ENCODE measurements around the gene HSF5. TPM values are rescaled to one million over a fixed set of nuclear protein-coding genes. Genes with fewer than 3 reads are reported as not detected.

HSF5 gene
- total and polyA plus RNA-seq, 2 donors (not counting 1 experiment from before 2014, with no cell fraction given), result 2.2 to 5.1 TPM

GRCh38 chr17:58491510-58492045, 3.4 kb upstream of the HSF5 start:
- intact Hi-C loops (cut with micrococcal nuclease), result no loop called here
- TF ChIP-seq EZH2 (IDR thresholded peaks at IDR 0.05; ENCODE audit: borderline replicate concordance, insufficient read depth, low read depth, low read length, poor library complexity, severe bottlenecking) (no peak), CTCF (IDR thresholded peaks at IDR 0.05) (no peak)
- H3K36me3 ChIP-seq (replicated peaks in 1 of 2; ENCODE audit: control extremely low read depth in 1 of 2, control insufficient read depth in 1 of 2, extremely low read depth in 1 of 2, insufficient read depth in 2 of 2, low read length in 1 of 2), result peaks cover 7 to 60% of the 10 kb centered on the region in 2 experiments
- Mint-ChIP-seq H3K27ac (no peak overlapping the region), H3K9me3 (ENCODE audit: insufficient read depth) (no peaks in the 10 kb centered on the region), H3K4me3 (no peak overlapping the region), H3K27me3 (no peaks in the 10 kb centered on the region), H3K4me1 (peaks cover 9% of the 10 kb centered on the region)
- H3K27ac ChIP-seq (ENCODE audit: low read length in 2 of 2), result no peak overlapping the region
- ChIA-PET CTCF (no interaction called here), POLR2A (no interaction called here)
- ATAC-seq (ENCODE audit: low read depth), result no peak
- WGBS (ENCODE audit: insufficient coverage), result 95% methylated on average over 4 of the region's 6 CpGs
- no peaks in the 10 kb centered on the region for H3K9me3 ChIP-seq (ENCODE audit: control extremely low read depth in 1 of 3, control insufficient read depth in 2 of 3, insufficient read depth in 1 of 3, low read length in 2 of 3)
- no peak overlapping the region for H2AFZ ChIP-seq (ENCODE audit: insufficient read depth, low read depth, low read length, poor library complexity, severe bottlenecking)
- no peaks in the 10 kb centered on the region for H4K20me1 ChIP-seq (ENCODE audit: control insufficient read depth, insufficient read depth, low read length, poor library complexity, severe bottlenecking)
- H3K9ac ChIP-seq (ENCODE audit: low read length), result no peak overlapping the region
- no peak overlapping the region for H3K4me2 ChIP-seq (replicated peaks; ENCODE audit: low read depth, low read length, poor library complexity, severe bottlenecking)
- no peaks in the 10 kb centered on the region for H3K27me3 ChIP-seq (replicated peaks in 1 of 4; ENCODE audit: control extremely low read depth in 1 of 4, control insufficient read depth in 3 of 4, insufficient read depth in 4 of 4, low read length in 3 of 4)
- no peak for DNase-seq
- H3K4me1 ChIP-seq (ENCODE audit: control insufficient read depth in 2 of 2, insufficient read depth in 2 of 2, low read length in 2 of 2), result peaks cover 6 to 11% of the 10 kb centered on the region in 2 donors
- peaks cover 24% of the 10 kb centered on the region for H3K79me2 ChIP-seq (ENCODE audit: control insufficient read depth, insufficient read depth, low read length)
- no peak overlapping the region for H3K4me3 ChIP-seq (ENCODE audit: control extremely low read depth in 1 of 5, extremely low read depth in 1 of 5, insufficient read depth in 1 of 5, low read depth in 2 of 5, low read length in 4 of 5)

GRCh38 chr17:58488428-58488890, 251 bp upstream of the HSF5 start:
- intact Hi-C loops (cut with micrococcal nuclease), result no loop called here
- no peak overlapping the region for H3K9ac ChIP-seq (ENCODE audit: low read length)
- H3K4me1 ChIP-seq (ENCODE audit: control insufficient read depth in 2 of 2, insufficient read depth in 2 of 2, low read length in 2 of 2), result peaks cover 6 to 11% of the 10 kb centered on the region in 2 donors
- Mint-ChIP-seq H3K4me3 (peak overlapping the region; percentile 72), H3K27ac (peak overlapping the region; percentile 80), H3K27me3 (no peaks in the 10 kb centered on the region), H3K4me1 (peaks cover 11% of the 10 kb centered on the region), H3K9me3 (ENCODE audit: insufficient read depth) (no peaks in the 10 kb centered on the region)
- ChIA-PET CTCF (interaction anchor here (0.7 to 4.6 kb wide), 19 partner anchors 8 to 241 kb away, joined by 3 to 51 read pairs (median 7); partner anchors contain the start of genes MTMR4, RNF43 and SUPT4H1), POLR2A (interaction anchor here (0.8 to 1.4 kb wide), 8 partner anchors 16 to 1131 kb away, joined by 3 to 11 read pairs (median 4); partner anchors contain the start of genes CLTC and TSPOAP1)
- no peak for DNase-seq
- H3K4me2 ChIP-seq (replicated peaks; ENCODE audit: low read depth, low read length, poor library complexity, severe bottlenecking), result peak overlapping the region; percentile 88
- no peaks in the 10 kb centered on the region for H3K9me3 ChIP-seq (ENCODE audit: control extremely low read depth in 1 of 3, control insufficient read depth in 2 of 3, insufficient read depth in 1 of 3, low read length in 2 of 3)
- ATAC-seq (ENCODE audit: low read depth), result no peak
- 92% methylated on average over 22 of the region's 26 CpGs for WGBS (ENCODE audit: insufficient coverage)
- H2AFZ ChIP-seq (ENCODE audit: insufficient read depth, low read depth, low read length, poor library complexity, severe bottlenecking), result peak overlapping the region; percentile 93
- peaks cover 4 to 32% of the 10 kb centered on the region in 2 experiments for H3K36me3 ChIP-seq (replicated peaks in 1 of 2; ENCODE audit: control extremely low read depth in 1 of 2, control insufficient read depth in 1 of 2, extremely low read depth in 1 of 2, insufficient read depth in 2 of 2, low read length in 1 of 2)
- H3K27ac ChIP-seq (ENCODE audit: low read length in 2 of 2), result peak overlapping the region in 1 of 2 donors; percentile 79
- no peaks in the 10 kb centered on the region for H3K27me3 ChIP-seq (replicated peaks in 1 of 4; ENCODE audit: control extremely low read depth in 1 of 4, control insufficient read depth in 3 of 4, insufficient read depth in 4 of 4, low read length in 3 of 4)
- no peaks in the 10 kb centered on the region for H3K79me2 ChIP-seq (ENCODE audit: control insufficient read depth, insufficient read depth, low read length)
- H4K20me1 ChIP-seq (ENCODE audit: control insufficient read depth, insufficient read depth, low read length, poor library complexity, severe bottlenecking), result no peaks in the 10 kb centered on the region
- TF ChIP-seq EZH2 (IDR thresholded peaks at IDR 0.05; ENCODE audit: borderline replicate concordance, insufficient read depth, low read depth, low read length, poor library complexity, severe bottlenecking) (no peak), CTCF (IDR thresholded peaks at IDR 0.05) (no peak)
- H3K4me3 ChIP-seq (ENCODE audit: control extremely low read depth in 1 of 5, extremely low read depth in 1 of 5, insufficient read depth in 1 of 5, low read depth in 2 of 5, low read length in 4 of 5), result no peak overlapping the region
